IgD-negative memory B cell (primary cell): Measurements from ENCODE around the gene OR4D9. TPM values are rescaled to one million over a fixed set of nuclear protein-coding genes. Genes with fewer than 3 reads are reported as not detected.
"Not testable (repeated sequence)": the region's sequence is repeated elsewhere in the genome, so short reads cannot be mapped to it uniquely, and the experiment has no call there.

Experiments used
- H3K27ac Mint-ChIP-seq, 3 donors: one replicate each; pipeline ENCODE4 v1.8.0; 2020 to 2022; ENCODE audit warnings: mild to moderate bottlenecking in 3 of 3, mixed read lengths in 3 of 3, moderate library complexity in 1 of 3
- H3K27me3 Mint-ChIP-seq: one replicate; pipeline ENCODE4 v1.8.0; 2021; ENCODE audit warnings: mixed read lengths
- H3K36me3 Mint-ChIP-seq: one replicate; pipeline ENCODE4 v1.8.0; 2020; ENCODE audit warnings: mild to moderate bottlenecking, mixed read lengths
- H3K4me1 Mint-ChIP-seq, 3 donors: one replicate each; pipeline ENCODE4 v1.8.0; 2020 to 2022; ENCODE audit warnings: mixed read lengths in 3 of 3, mild to moderate bottlenecking in 1 of 3
- H3K4me3 Mint-ChIP-seq, 4 donors: one replicate each; pipeline ENCODE4 v1.8.0; 2020 to 2022; ENCODE audit warnings: mild to moderate bottlenecking in 4 of 4, mixed read lengths in 4 of 4, moderate library complexity in 3 of 4
- H3K9me3 Mint-ChIP-seq, 3 donors: one replicate each; pipeline ENCODE4 v1.8.0; 2020 to 2021; ENCODE audit warnings: mixed read lengths in 3 of 3, mild to moderate bottlenecking in 1 of 3
- polyA plus RNA-seq: library from polyadenylated mRNA; unstranded; fragments of 300-500 nt; fragmentation: Illumina TruSeq; gene quantifications from one replicate; pipeline ENCODE4 v1.2.3, GENCODE V29; 2021

The OR4D9 gene
- polyA plus RNA-seq, 1 donor from 2014 or later = not detected

GRCh38 chr11:59542142-59542810, 30.9 kb downstream of the OR4D9 start:
- peaks cover 0 to 2% (median under 1%) of the 10 kb centered on the region in 3 donors for H3K4me1 Mint-ChIP-seq
- peaks cover 2% of the 10 kb centered on the region for H3K36me3 Mint-ChIP-seq
- no peaks in the 10 kb centered on the region for H3K9me3 Mint-ChIP-seq
- peaks cover 2% of the 10 kb centered on the region for H3K27me3 Mint-ChIP-seq
- H3K4me3 Mint-ChIP-seq = no peak overlapping the region
- H3K27ac Mint-ChIP-seq = no peak overlapping the region

GRCh38 chr11:59543713-59544112, 32.4 kb downstream of the OR4D9 start:
- H3K27me3 Mint-ChIP-seq, H3K4me1 Mint-ChIP-seq, H3K36me3 Mint-ChIP-seq, H3K4me3 Mint-ChIP-seq, H3K27ac Mint-ChIP-seq, H3K9me3 Mint-ChIP-seq: not testable (repeated sequence)

GRCh38 chr11:59544869-59545178, 33.5 kb downstream of the OR4D9 start:
- Mint-ChIP-seq H3K4me3 (peak overlapping the region in 1 of 4 donors; percentile 44), H3K27me3 (peaks cover 2% of the 10 kb centered on the region), H3K36me3 (peaks cover 2% of the 10 kb centered on the region), H3K27ac (no peak overlapping the region), H3K9me3 (no peaks in the 10 kb centered on the region), H3K4me1 (peaks cover 0 to 8% (median 5%) of the 10 kb centered on the region in 3 donors)

- H3K4me3 Mint-ChIP-seq = peak overlapping the region in 1 of 4 donors; percentile 44
- peaks cover 2% of the 10 kb centered on the region for H3K36me3 Mint-ChIP-seq
- H3K9me3 Mint-ChIP-seq = no peaks in the 10 kb centered on the region
- H3K27me3 Mint-ChIP-seq = peaks cover 2% of the 10 kb centered on the region
- H3K4me1 Mint-ChIP-seq = peaks cover 3 to 9% (median 5%) of the 10 kb centered on the region in 3 donors
- H3K27ac Mint-ChIP-seq = no peak overlapping the region
Observed at GRCh38 chr11:59545179-59546020, 34.1 kb downstream of the OR4D9 start.

GRCh38 chr11:59547605-59548308, 36.4 kb downstream of the OR4D9 start:
- H3K27ac Mint-ChIP-seq = peak overlapping the region in 2 of 3 donors; percentile 43 to 45
- H3K4me1 Mint-ChIP-seq = peaks cover 8 to 22% (median 17%) of the 10 kb centered on the region in 3 donors
- H3K4me3 Mint-ChIP-seq = peak overlapping the region in 2 of 4 donors; percentile 3 to 71
- not testable (repeated sequence) for H3K9me3 Mint-ChIP-seq, H3K27me3 Mint-ChIP-seq, H3K36me3 Mint-ChIP-seq

- peaks cover 2% of the 10 kb centered on the region for H3K36me3 Mint-ChIP-seq
- H3K27ac Mint-ChIP-seq = no peak overlapping the region
- H3K4me1 Mint-ChIP-seq = peaks cover 9 to 25% (median 20%) of the 10 kb centered on the region in 3 donors
- no peaks in the 10 kb centered on the region for H3K9me3 Mint-ChIP-seq
- peaks cover 4% of the 10 kb centered on the region for H3K27me3 Mint-ChIP-seq
- peak overlapping the region in 1 of 4 donors; percentile 54 for H3K4me3 Mint-ChIP-seq
Observed at GRCh38 chr11:59548309-59548656, 36.9 kb downstream of the OR4D9 start.

- no peaks in the 10 kb centered on the region for H3K9me3 Mint-ChIP-seq
- H3K4me3 Mint-ChIP-seq = peak overlapping the region; percentile 89 to 99 (median 94)
- peak overlapping the region; percentile 98 to 100 (median 99) for H3K27ac Mint-ChIP-seq
- H3K27me3 Mint-ChIP-seq = peaks cover 2% of the 10 kb centered on the region
- H3K4me1 Mint-ChIP-seq = peaks cover 12 to 25% (median 24%) of the 10 kb centered on the region in 3 donors
- peaks cover 2% of the 10 kb centered on the region for H3K36me3 Mint-ChIP-seq
Observed at GRCh38 chr11:59550368-59550841, 39.1 kb downstream of the OR4D9 start.

- peak overlapping the region; percentile 89 to 99 (median 94) for H3K4me3 Mint-ChIP-seq
- H3K27ac Mint-ChIP-seq = peak overlapping the region; percentile 98 to 100 (median 99)
- H3K9me3 Mint-ChIP-seq = no peaks in the 10 kb centered on the region
- H3K27me3 Mint-ChIP-seq = peaks cover 8% of the 10 kb centered on the region
- peaks cover 2% of the 10 kb centered on the region for H3K36me3 Mint-ChIP-seq
- H3K4me1 Mint-ChIP-seq = peaks cover 18 to 29% (median 28%) of the 10 kb centered on the region in 3 donors
Observed at GRCh38 chr11:59550842-59551658, 39.7 kb downstream of the OR4D9 start.

- Mint-ChIP-seq H3K4me1 (peaks cover 24 to 35% (median 32%) of the 10 kb centered on the region in 3 donors), H3K9me3 (no peaks in the 10 kb centered on the region), H3K27me3 (peaks cover 11% of the 10 kb centered on the region), H3K27ac (peak overlapping the region in 2 of 3 donors; percentile 99 to 100), H3K4me3 (peak overlapping the region; percentile 89 to 99 (median 94)), H3K36me3 (peaks cover 2% of the 10 kb centered on the region)
Observed at GRCh38 chr11:59551659-59552521, 40.6 kb downstream of the OR4D9 start.

GRCh38 chr11:59552844-59553243, 41.5 kb downstream of the OR4D9 start:
- peaks cover 2% of the 10 kb centered on the region for H3K36me3 Mint-ChIP-seq
- H3K9me3 Mint-ChIP-seq = no peaks in the 10 kb centered on the region
- H3K27ac Mint-ChIP-seq = peak overlapping the region in 2 of 3 donors; percentile 72 to 100
- peaks cover 11% of the 10 kb centered on the region for H3K27me3 Mint-ChIP-seq
- H3K4me3 Mint-ChIP-seq = peak overlapping the region in 3 of 4 donors; percentile 18 to 78 (median 72)
- H3K4me1 Mint-ChIP-seq = peaks cover 29 to 40% (median 37%) of the 10 kb centered on the region in 3 donors

GRCh38 chr11:59553323-59553722, 42.0 kb downstream of the OR4D9 start:
- Mint-ChIP-seq H3K27ac (peak overlapping the region; percentile 31 to 100 (median 72)), H3K4me1 (peaks cover 31 to 44% (median 39%) of the 10 kb centered on the region in 3 donors), H3K4me3 (peak overlapping the region in 2 of 4 donors; percentile 3 to 72), H3K36me3 (peaks cover 2% of the 10 kb centered on the region), H3K9me3 (no peaks in the 10 kb centered on the region), H3K27me3 (peaks cover 11% of the 10 kb centered on the region)

- H3K4me3 Mint-ChIP-seq = peak overlapping the region; percentile 72 to 98 (median 86)
- peaks cover 1% of the 10 kb centered on the region for H3K36me3 Mint-ChIP-seq
- peak overlapping the region; percentile 92 to 100 (median 97) for H3K27ac Mint-ChIP-seq
- H3K4me1 Mint-ChIP-seq = peaks cover 33 to 51% (median 37%) of the 10 kb centered on the region in 3 donors
- peaks cover 0 to 3% (median 0%) of the 10 kb centered on the region in 3 donors for H3K9me3 Mint-ChIP-seq
- H3K27me3 Mint-ChIP-seq = peaks cover 14% of the 10 kb centered on the region
Observed at GRCh38 chr11:59555601-59556114, 44.3 kb downstream of the OR4D9 start.
